Measurements from ENCODE around the gene RPS26. TPM values are rescaled to one million over a fixed set of nuclear protein-coding genes. Genes with fewer than 3 reads are reported as not detected.
"Not testable (repeated sequence)": the region's sequence is repeated elsewhere in the genome, so short reads cannot be mapped to it uniquely, and the experiment has no call there.

RPS26 gene
- total and polyA plus RNA-seq, 3 experiments from 2014 or later = 48.8 to 1,127 (median 59.9) TPM

- Histone ChIP-seq H3K4me3 (ENCODE audit: low read length) (no peak overlapping the region), H3K27me3 (ENCODE audit: insufficient read depth, low read length, poor library complexity, severe bottlenecking) (no peaks in the 10 kb centered on the region), H3K27ac (ENCODE audit: low read depth, low read length) (no peak overlapping the region), H3K36me3 (ENCODE audit: insufficient read depth, low read length) (no peaks in the 10 kb centered on the region), H3K4me1 (ENCODE audit: insufficient read depth, low read length) (no peaks in the 10 kb centered on the region), H3K9me3 (ENCODE audit: low read length) (no peaks in the 10 kb centered on the region)
- Mint-ChIP-seq H3K9me3 (no peaks in the 10 kb centered on the region), H3K4me1 (no peaks in the 10 kb centered on the region), H3K27ac (peak overlapping the region in 1 of 8 donors; percentile 24), H3K36me3 (no peaks in the 10 kb centered on the region), H3K27me3 (no peaks in the 10 kb centered on the region), H3K4me3 (no peak overlapping the region)
- CTCF ChIA-PET = interaction anchor here (1.2 kb wide), 1 partner anchor 13 kb away, joined by 6 read pairs; no protein-coding TSS in a partner anchor
- no peak for DNase-seq
- POLR2A ChIA-PET = no interaction called here
Measured at GRCh38 chr12:56061982-56062381, 20.3 kb downstream of the RPS26 start.

GRCh38 chr12:56062996-56063395 lies 21.3 kb downstream of the RPS26 start:
- H3K4me1 ChIP-seq (ENCODE audit: insufficient read depth, low read length) = no peaks in the 10 kb centered on the region
- Mint-ChIP-seq H3K27me3 (no peaks in the 10 kb centered on the region), H3K9me3 (no peaks in the 10 kb centered on the region), H3K36me3 (no peaks in the 10 kb centered on the region), H3K27ac (no peak overlapping the region), H3K4me3 (no peak overlapping the region), H3K4me1 (no peaks in the 10 kb centered on the region)
- no peak for DNase-seq
- H3K27ac ChIP-seq (ENCODE audit: low read depth, low read length) = no peak overlapping the region
- H3K27me3 ChIP-seq (ENCODE audit: insufficient read depth, low read length, poor library complexity, severe bottlenecking) = no peaks in the 10 kb centered on the region
- H3K4me3 ChIP-seq (ENCODE audit: low read length) = no peak overlapping the region
- ChIA-PET CTCF (no interaction called here), POLR2A (no interaction called here)
- no peaks in the 10 kb centered on the region for H3K36me3 ChIP-seq (ENCODE audit: insufficient read depth, low read length)
- no peaks in the 10 kb centered on the region for H3K9me3 ChIP-seq (ENCODE audit: low read length)

- Histone ChIP-seq H3K4me1 (ENCODE audit: insufficient read depth, low read length) (no peaks in the 10 kb centered on the region), H3K36me3 (ENCODE audit: insufficient read depth, low read length) (no peaks in the 10 kb centered on the region), H3K4me3 (ENCODE audit: low read length) (no peak overlapping the region), H3K27me3 (ENCODE audit: insufficient read depth, low read length, poor library complexity, severe bottlenecking) (no peaks in the 10 kb centered on the region), H3K9me3 (ENCODE audit: low read length) (no peaks in the 10 kb centered on the region), H3K27ac (ENCODE audit: low read depth, low read length) (no peak overlapping the region)
- Mint-ChIP-seq H3K36me3 (no peaks in the 10 kb centered on the region), H3K4me1 (no peaks in the 10 kb centered on the region), H3K4me3 (no peak overlapping the region), H3K27ac (no peak overlapping the region), H3K9me3 (no peaks in the 10 kb centered on the region), H3K27me3 (no peaks in the 10 kb centered on the region)
- DNase-seq = no peak
- ChIA-PET POLR2A (interaction anchor here (0.7 kb wide), 1 partner anchor 420 kb away, joined by 3 read pairs; no protein-coding TSS in a partner anchor), CTCF (interaction anchor here (0.7 kb wide), 1 partner anchor 13 kb away, joined by 3 read pairs; no protein-coding TSS in a partner anchor)
Measured at GRCh38 chr12:56071648-56072047, 29.9 kb downstream of the RPS26 start.

GRCh38 chr12:56074396-56074795 lies 32.7 kb downstream of the RPS26 start:
- Histone ChIP-seq H3K9me3 (ENCODE audit: low read length) (no peaks in the 10 kb centered on the region), H3K36me3 (ENCODE audit: insufficient read depth, low read length) (no peaks in the 10 kb centered on the region), H3K4me1 (ENCODE audit: insufficient read depth, low read length) (peaks cover 5% of the 10 kb centered on the region), H3K27me3 (ENCODE audit: insufficient read depth, low read length, poor library complexity, severe bottlenecking) (no peaks in the 10 kb centered on the region), H3K4me3 (ENCODE audit: low read length) (no peak overlapping the region), H3K27ac (ENCODE audit: low read depth, low read length) (no peak overlapping the region)
- Mint-ChIP-seq H3K4me3 (no peak overlapping the region), H3K27ac (no peak overlapping the region), H3K27me3 (no peaks in the 10 kb centered on the region), H3K9me3 (no peaks in the 10 kb centered on the region), H3K36me3 (no peaks in the 10 kb centered on the region), H3K4me1 (peaks cover 0 to 6% (median 0%) of the 10 kb centered on the region in 3 donors)
- ChIA-PET POLR2A (no interaction called here), CTCF (interaction anchor here (1.5 kb wide), 1 partner anchor 13 kb away, joined by 6 read pairs; no protein-coding TSS in a partner anchor)
- no peak for DNase-seq

- Mint-ChIP-seq H3K4me1 (peaks cover 3 to 24% (median 4%) of the 10 kb centered on the region in 3 donors), H3K27me3 (peaks cover 0 to 10% of the 10 kb centered on the region in 2 donors), H3K4me3 (peak overlapping the region in 4 of 7 donors; percentile 50 to 94 (median 85))
- H3K9me3 Mint-ChIP-seq; H3K9me3 ChIP-seq (ENCODE audit: low read length); H3K27ac ChIP-seq (ENCODE audit: low read depth, low read length); H3K4me3 ChIP-seq (ENCODE audit: low read length); H3K4me1 ChIP-seq (ENCODE audit: insufficient read depth, low read length); DNase-seq; H3K27ac Mint-ChIP-seq; H3K27me3 ChIP-seq (ENCODE audit: insufficient read depth, low read length, poor library complexity, severe bottlenecking); H3K36me3 Mint-ChIP-seq; H3K36me3 ChIP-seq (ENCODE audit: insufficient read depth, low read length): not testable (repeated sequence)
- POLR2A ChIA-PET = interaction anchor here (0.6 kb wide), 2 partner anchors 40 to 52 kb away, joined by 3 read pairs; partner anchors contain the start of gene ZC3H10
- CTCF ChIA-PET = interaction anchor here (0.7 to 1.4 kb wide), 2 partner anchors 27 to 31 kb away, joined by 3 to 4 read pairs; partner anchors contain the start of gene PA2G4
Measured at GRCh38 chr12:56077966-56078365, 36.2 kb downstream of the RPS26 start.

GRCh38 chr12:56078427-56078826 lies 36.7 kb downstream of the RPS26 start:
- CTCF ChIA-PET = interaction anchor here (0.7 to 1.6 kb wide), 9 partner anchors 10 to 83 kb away, joined by 3 to 8 read pairs (median 3); partner anchors contain the start of gene PA2G4
- no peak for DNase-seq
- POLR2A ChIA-PET = interaction anchor here (0.6 kb wide), 2 partner anchors 40 to 52 kb away, joined by 3 read pairs; partner anchors contain the start of gene ZC3H10
- Histone ChIP-seq H3K27ac (ENCODE audit: low read depth, low read length) (no peak overlapping the region), H3K36me3 (ENCODE audit: insufficient read depth, low read length) (no peaks in the 10 kb centered on the region), H3K9me3 (ENCODE audit: low read length) (no peaks in the 10 kb centered on the region), H3K27me3 (ENCODE audit: insufficient read depth, low read length, poor library complexity, severe bottlenecking) (peaks cover 6% of the 10 kb centered on the region), H3K4me3 (ENCODE audit: low read length) (no peak overlapping the region), H3K4me1 (ENCODE audit: insufficient read depth, low read length) (peaks cover 5% of the 10 kb centered on the region)
- peaks cover 0 to 1% (median 0%) of the 10 kb centered on the region in 3 donors for H3K36me3 Mint-ChIP-seq
- H3K4me3 Mint-ChIP-seq = peak overlapping the region; percentile 84 to 94 (median 86)
- peaks cover 3 to 24% (median 4%) of the 10 kb centered on the region in 3 donors for H3K4me1 Mint-ChIP-seq
- H3K27ac Mint-ChIP-seq = peak overlapping the region in 6 of 8 donors; percentile 10 to 61 (median 31)
- H3K9me3 Mint-ChIP-seq = no peaks in the 10 kb centered on the region
- H3K27me3 Mint-ChIP-seq = peaks cover 2 to 10% of the 10 kb centered on the region in 2 donors

GRCh38 chr12:56078931-56079722 lies 37.4 kb downstream of the RPS26 start:
- Histone ChIP-seq H3K4me3 (ENCODE audit: low read length) (peak overlapping the region; percentile 83), H3K27me3 (ENCODE audit: insufficient read depth, low read length, poor library complexity, severe bottlenecking) (peaks cover 6% of the 10 kb centered on the region), H3K27ac (ENCODE audit: low read depth, low read length) (peak overlapping the region; percentile 38), H3K4me1 (ENCODE audit: insufficient read depth, low read length) (peaks cover 5% of the 10 kb centered on the region), H3K9me3 (ENCODE audit: low read length) (no peaks in the 10 kb centered on the region), H3K36me3 (ENCODE audit: insufficient read depth, low read length) (no peaks in the 10 kb centered on the region)
- POLR2A ChIA-PET = interaction anchor here (1.4 to 2.2 kb wide), 2 partner anchors 25 to 39 kb away, joined by 4 to 9 read pairs; partner anchors contain the start of genes PA2G4 and ZC3H10
- no peaks in the 10 kb centered on the region for H3K9me3 Mint-ChIP-seq
- peak overlapping the region in 6 of 8 donors; percentile 10 to 70 (median 50) for H3K27ac Mint-ChIP-seq
- peak overlapping the region; percentile 84 to 94 (median 86) for H3K4me3 Mint-ChIP-seq
- peaks cover 3 to 24% (median 4%) of the 10 kb centered on the region in 3 donors for H3K4me1 Mint-ChIP-seq
- DNase-seq = peak; percentile 37 to 70 (median 42)
- CTCF ChIA-PET = interaction anchor here (0.7 to 1.6 kb wide), 12 partner anchors 10 to 83 kb away, joined by 3 to 8 read pairs (median 3); partner anchors contain the start of genes PA2G4, RPL41 and ZC3H10
- peaks cover 0 to 1% (median 0%) of the 10 kb centered on the region in 3 donors for H3K36me3 Mint-ChIP-seq
- peaks cover 7 to 12% of the 10 kb centered on the region in 2 donors for H3K27me3 Mint-ChIP-seq

Measured in CD8-positive, alpha-beta memory T cell (primary cell).